GM12875 (cell line): Measurements from ENCODE around the gene CHTF8.

Source experiments
- H3K4me3 ChIP-seq: one replicate; pipeline ENCODE4 v1.5.1; 2011; ENCODE audit warnings: low read depth, low read length, control low read depth
- TF ChIP-seq, protein P1 (sequence below): IDR thresholded peaks from 2 replicates; pipeline ENCODE4 v1.5.1; 2011; ENCODE audit warnings: low read depth, mild to moderate bottlenecking, control low read depth, inconsistent platforms, low read length, moderate library complexity, borderline replicate concordance; ENCODE audit not compliant: insufficient read depth

CHTF8 gene

GRCh38 chr16:69111216-69111875 is 21.0 kb downstream of the CHTF8 start:
- H3K4me3 ChIP-seq: no peak overlapping the region
- TF ChIP-seq, protein P1, sequence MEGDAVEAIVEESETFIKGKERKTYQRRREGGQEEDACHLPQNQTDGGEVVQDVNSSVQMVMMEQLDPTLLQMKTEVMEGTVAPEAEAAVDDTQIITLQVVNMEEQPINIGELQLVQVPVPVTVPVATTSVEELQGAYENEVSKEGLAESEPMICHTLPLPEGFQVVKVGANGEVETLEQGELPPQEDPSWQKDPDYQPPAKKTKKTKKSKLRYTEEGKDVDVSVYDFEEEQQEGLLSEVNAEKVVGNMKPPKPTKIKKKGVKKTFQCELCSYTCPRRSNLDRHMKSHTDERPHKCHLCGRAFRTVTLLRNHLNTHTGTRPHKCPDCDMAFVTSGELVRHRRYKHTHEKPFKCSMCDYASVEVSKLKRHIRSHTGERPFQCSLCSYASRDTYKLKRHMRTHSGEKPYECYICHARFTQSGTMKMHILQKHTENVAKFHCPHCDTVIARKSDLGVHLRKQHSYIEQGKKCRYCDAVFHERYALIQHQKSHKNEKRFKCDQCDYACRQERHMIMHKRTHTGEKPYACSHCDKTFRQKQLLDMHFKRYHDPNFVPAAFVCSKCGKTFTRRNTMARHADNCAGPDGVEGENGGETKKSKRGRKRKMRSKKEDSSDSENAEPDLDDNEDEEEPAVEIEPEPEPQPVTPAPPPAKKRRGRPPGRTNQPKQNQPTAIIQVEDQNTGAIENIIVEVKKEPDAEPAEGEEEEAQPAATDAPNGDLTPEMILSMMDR: no peak

DNA sequence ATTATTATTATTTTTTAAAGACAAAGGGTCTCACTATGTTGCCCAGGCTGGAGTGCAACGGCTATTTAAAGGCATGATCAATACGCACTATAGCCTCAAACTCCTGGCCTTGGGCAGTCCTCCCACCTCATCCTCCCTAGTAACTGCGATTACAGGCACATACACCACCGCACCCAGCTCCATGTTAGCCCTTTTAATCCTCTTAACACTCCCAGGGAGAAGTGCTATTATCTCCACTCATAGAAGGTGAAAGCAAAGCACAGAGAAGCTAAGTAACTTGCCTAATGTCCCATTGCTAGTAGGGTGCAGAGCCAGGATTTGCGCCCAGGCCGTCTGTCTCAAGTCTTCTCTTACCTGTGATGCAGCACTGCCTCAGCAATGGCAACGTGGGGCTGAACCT is 22.0 kb downstream of the CHTF8 start:
- TF ChIP-seq, protein P1: no peak
- H3K4me3 ChIP-seq: no peak overlapping the region

GRCh38 chr16:69109486-69110270 is 22.7 kb downstream of the CHTF8 start:
- no peak overlapping the region for H3K4me3 ChIP-seq
- TF ChIP-seq, protein P1: no peak

DNA sequence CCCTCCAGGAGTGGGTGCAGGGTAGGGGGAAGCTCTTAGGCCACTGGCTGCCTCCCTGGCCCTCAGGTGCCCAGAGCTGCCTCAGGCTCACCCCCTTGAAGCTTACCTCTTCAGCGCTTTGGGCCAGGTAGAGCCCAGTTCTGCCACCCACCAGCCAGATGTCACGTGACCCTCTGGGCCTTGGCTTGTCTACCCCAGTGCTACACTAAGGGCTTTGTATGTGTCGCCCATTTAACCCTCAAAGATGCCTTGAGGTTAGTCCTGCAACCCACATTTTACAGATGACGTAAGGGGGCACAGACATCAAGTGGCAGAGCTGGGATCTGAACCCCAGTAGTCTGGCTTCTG is 23.5 kb downstream of the CHTF8 start:
- no peak overlapping the region for H3K4me3 ChIP-seq

GRCh38 chr16:69108064-69108904 is 24.1 kb downstream of the CHTF8 start:
- TF ChIP-seq, protein P1: no peak
- no peak overlapping the region for H3K4me3 ChIP-seq

More for the DNA sequence above, 23.5 kb downstream of the CHTF8 start:
- TF ChIP-seq, protein P1: no peak

DNA sequence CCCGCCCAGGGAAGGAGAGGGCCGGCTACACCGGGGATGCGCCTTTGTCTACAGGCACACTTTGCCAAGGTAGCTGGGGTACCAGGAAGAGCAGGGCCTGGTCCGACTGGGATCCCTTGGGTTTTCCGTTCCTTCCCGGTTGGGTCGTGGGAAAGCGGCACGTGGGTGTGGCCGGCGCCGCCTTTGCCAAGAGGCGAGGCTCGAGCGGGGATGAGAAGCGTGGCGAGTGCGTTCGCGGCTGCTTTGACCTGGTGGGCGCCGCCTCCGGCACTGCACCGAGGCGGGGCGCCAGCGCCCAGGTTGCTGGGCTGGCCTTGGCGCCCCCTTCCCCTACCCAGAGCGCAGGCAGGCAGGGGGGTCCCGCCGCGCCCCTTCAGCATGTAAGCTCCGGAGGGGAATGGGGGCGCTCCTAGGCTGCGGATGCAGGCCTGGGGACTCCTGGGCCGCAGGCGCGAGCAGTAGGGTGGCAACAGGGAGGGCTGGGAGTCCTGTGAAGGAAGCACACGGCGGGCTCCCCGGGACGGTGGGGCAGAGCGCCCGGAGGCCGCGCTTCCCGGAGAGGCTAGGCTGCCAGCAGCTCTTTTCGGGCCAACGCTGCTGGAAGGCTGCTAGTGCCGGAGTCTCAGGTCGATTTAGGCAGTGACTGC is 24.9 kb downstream of the CHTF8 start:
- TF ChIP-seq, protein P1: no peak
- no peak overlapping the region for H3K4me3 ChIP-seq
